Activated CD4-positive, alpha-beta memory T cell treated with anti-CD3 and anti-CD28 coated beads for 36 hours (primary cell): Measurements from ENCODE around the gene INO80. TPM values are rescaled to one million over a fixed set of nuclear protein-coding genes. Genes with fewer than 3 reads are reported as not detected.

Source experiments
- CTCF ChIA-PET: fragments of 350-600 bp; sonication (Branson Sonifier 250); formaldehyde crosslinking; loops from one replicate; lab custom pipeline; 2021; ENCODE audit warnings: antibody characterized with exemption, inconsistent platforms; lab: Charles Lee
- POLR2A ChIA-PET: fragments of 350-600 bp; sonication (Branson Sonifier 250); formaldehyde crosslinking; loops from one replicate; lab custom pipeline; 2021; ENCODE audit warnings: antibody characterized with exemption; lab: Charles Lee
- DNase-seq: peaks from one replicate; pipeline ENCODE4 v3.0.0-alpha.2; 2020
- H3K27ac Mint-ChIP-seq: one replicate; pipeline ENCODE4 v1.8.0; 2021; ENCODE audit warnings: mixed read lengths
- H3K27me3 Mint-ChIP-seq: one replicate; pipeline ENCODE4 v1.8.0; 2021; ENCODE audit warnings: mixed read lengths
- H3K36me3 Mint-ChIP-seq: one replicate; pipeline ENCODE4 v1.8.0; 2021; ENCODE audit warnings: mixed read lengths
- H3K4me1 Mint-ChIP-seq: one replicate; pipeline ENCODE4 v1.8.0; 2021; ENCODE audit warnings: low read depth, mixed read lengths
- H3K4me3 Mint-ChIP-seq: one replicate; pipeline ENCODE4 v1.8.0; 2021; ENCODE audit warnings: mild to moderate bottlenecking, mixed read lengths
- H3K9me3 Mint-ChIP-seq: one replicate; pipeline ENCODE4 v1.8.0; 2021; ENCODE audit warnings: mixed read lengths
- intact Hi-C: fragments of 100-400 bp; cut with micrococcal nuclease; formaldehyde crosslinking; loops from one replicate; pipeline ENCODE4 v1.15.1; 2023
- total RNA-seq, 2 experiments: library from RNA; stranded (reverse); gene quantifications; one replicate each; pipeline ENCODE4 v1.2.3, GENCODE V29; 2021

The INO80 gene
- total RNA-seq, 2 experiments from 2014 or later, result 19.9 to 22.8 TPM

DNA sequence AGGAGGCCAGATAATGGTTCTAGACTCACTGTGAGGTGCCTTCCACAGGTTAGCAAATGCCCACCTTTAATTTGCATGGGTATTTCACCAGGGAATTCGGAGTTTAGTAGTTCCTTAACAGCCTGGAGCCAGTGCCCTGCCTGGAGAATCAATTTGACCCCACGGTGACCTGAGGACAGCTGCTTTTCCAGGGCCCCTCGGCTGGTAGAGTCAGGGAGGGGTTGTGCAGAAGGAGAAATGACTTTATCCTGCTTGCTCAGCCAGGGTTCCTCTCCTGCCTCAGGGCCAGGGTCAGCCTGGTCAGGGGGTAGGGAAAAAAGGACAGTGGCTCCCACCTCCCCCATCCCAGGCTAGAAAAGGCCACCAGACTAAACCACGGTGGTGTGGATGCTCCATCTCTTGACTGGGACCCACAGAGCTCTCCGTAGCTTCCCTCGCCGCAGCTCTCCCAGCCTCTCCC lies 175.0 kb downstream of the INO80 start:
- H3K4me1 Mint-ChIP-seq, result peaks cover 30% of the 10 kb centered on the region
- CTCF ChIA-PET, result interaction anchor here (0.6 to 4.8 kb wide), 27 partner anchors 11 to 294 kb away, joined by 3 to 74 read pairs (median 5); partner anchors contain the start of genes CHAC1, CHP1, DLL4 and DNAJC17
- POLR2A ChIA-PET, result interaction anchor here (0.6 to 3.7 kb wide), 8 partner anchors 10 to 427 kb away, joined by 3 to 45 read pairs (median 4); partner anchors contain the start of genes CHAC1, DLL4 and INO80
- no peaks in the 10 kb centered on the region for H3K36me3 Mint-ChIP-seq
- peak overlapping the region; percentile 61 for H3K27ac Mint-ChIP-seq
- H3K27me3 Mint-ChIP-seq, result no peaks in the 10 kb centered on the region
- DNase-seq, result no peak
- H3K4me3 Mint-ChIP-seq, result peak overlapping the region; percentile 54
- H3K9me3 Mint-ChIP-seq, result no peaks in the 10 kb centered on the region
- intact Hi-C loops, result loop anchor here (10.0 kb wide), 1 partner anchor 244 kb away; no protein-coding TSS in a partner anchor

DNA sequence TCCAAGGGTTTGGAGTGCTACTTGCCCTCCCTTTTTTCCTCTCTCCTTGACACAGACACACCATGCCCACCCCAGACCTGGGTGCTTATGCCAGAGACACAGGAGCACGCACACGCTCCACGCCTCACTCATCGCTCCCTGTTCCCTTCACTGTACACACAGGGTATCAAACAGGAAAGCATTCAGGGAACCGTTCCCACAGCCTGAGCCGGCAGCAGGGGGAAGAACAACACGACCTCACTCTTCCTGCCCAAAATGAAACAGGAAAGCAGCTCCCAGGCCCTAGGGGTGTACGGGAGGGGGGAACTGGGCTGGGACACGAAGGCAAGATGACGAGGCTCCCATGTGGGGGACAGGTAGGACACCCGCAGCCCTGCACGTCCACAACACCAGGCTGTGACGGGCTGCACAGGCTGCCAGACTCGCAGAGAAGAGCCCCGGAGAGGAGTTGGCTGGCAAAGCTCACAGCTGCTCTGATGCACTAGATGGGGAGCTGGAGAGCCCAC lies 175.7 kb downstream of the INO80 start:
- DNase-seq, result peak; percentile 18
- H3K27ac Mint-ChIP-seq, result peak overlapping the region; percentile 56
- no peaks in the 10 kb centered on the region for H3K36me3 Mint-ChIP-seq
- no peaks in the 10 kb centered on the region for H3K27me3 Mint-ChIP-seq
- ChIA-PET POLR2A (interaction anchor here (0.9 to 3.7 kb wide), 3 partner anchors 10 to 33 kb away, joined by 3 to 45 read pairs (median 21); partner anchors contain the start of genes CHAC1 and DLL4), CTCF (interaction anchor here (0.6 to 4.8 kb wide), 11 partner anchors 10 to 338 kb away, joined by 3 to 74 read pairs (median 8); partner anchors contain the start of genes CHAC1, DLL4 and VPS18)
- H3K4me1 Mint-ChIP-seq, result peaks cover 24% of the 10 kb centered on the region
- no peaks in the 10 kb centered on the region for H3K9me3 Mint-ChIP-seq
- intact Hi-C loops, result loop anchor here (10.0 kb wide), 1 partner anchor 244 kb away; no protein-coding TSS in a partner anchor
- H3K4me3 Mint-ChIP-seq, result peak overlapping the region; percentile 10

DNA sequence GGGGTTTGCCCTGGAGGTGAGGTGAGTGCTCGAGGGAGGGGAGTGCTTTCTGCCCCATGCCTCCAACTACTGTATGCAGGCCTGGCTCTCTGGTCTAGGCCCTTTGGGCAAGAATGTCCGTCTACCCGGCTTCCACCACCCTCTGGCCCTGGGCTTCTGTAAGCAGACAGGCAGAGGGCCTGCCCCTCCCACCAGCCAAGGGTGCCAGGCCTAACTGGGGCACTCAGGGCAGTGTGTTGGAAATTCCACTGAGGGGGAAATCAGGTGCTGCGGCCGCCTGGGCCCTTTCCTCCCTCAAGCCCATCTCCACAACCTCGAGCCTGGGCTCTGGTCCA lies 177.6 kb downstream of the INO80 start:
- POLR2A ChIA-PET, result no interaction called here
- CTCF ChIA-PET, result interaction anchor here (1.0 kb wide), 1 partner anchor 82 kb away, joined by 3 read pairs; no protein-coding TSS in a partner anchor
- DNase-seq, result no peak
- H3K4me3 Mint-ChIP-seq, result no peak overlapping the region
- H3K4me1 Mint-ChIP-seq, result peaks cover 22% of the 10 kb centered on the region
- H3K9me3 Mint-ChIP-seq, result no peaks in the 10 kb centered on the region
- H3K36me3 Mint-ChIP-seq, result no peaks in the 10 kb centered on the region
- intact Hi-C loops, result no loop called here
- peaks cover 1% of the 10 kb centered on the region for H3K27me3 Mint-ChIP-seq
- H3K27ac Mint-ChIP-seq, result no peak overlapping the region

DNA sequence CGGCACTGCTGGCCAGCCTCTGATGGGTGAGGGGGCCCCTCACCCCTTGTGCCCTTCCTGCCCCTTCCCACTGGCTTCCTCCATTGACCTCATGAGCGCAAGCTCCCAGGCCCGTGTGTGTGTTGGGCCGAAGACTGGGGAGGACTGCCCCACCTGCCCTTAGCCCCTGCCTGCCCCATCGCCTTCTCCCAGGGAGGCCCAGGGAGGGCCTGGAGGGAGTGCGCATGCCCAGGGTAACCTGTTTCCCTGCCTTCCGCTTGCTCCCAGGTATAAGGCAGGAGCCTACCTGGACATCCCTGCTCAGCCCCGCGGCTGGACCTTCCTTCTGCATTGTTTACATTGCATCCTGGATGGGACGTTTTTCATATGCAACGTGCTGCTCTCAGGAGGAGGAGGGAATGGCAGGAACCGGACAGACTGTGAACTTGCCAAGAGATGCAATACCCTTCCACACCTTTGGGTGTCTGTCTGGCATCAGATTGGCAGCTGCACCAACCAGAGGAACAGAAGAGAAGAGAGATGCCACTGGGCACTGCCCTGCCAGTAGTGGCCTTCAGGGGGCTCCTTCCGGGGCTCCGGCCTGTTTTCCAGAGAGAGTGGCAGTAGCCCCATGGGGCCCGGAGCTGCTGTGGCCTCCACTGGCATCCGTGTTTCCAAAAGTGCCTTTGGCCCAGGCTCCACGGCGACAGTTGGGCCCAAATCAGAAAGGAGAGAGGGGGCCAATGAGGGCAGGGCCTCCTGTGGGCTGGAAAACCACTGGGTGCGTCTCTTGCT lies 178.1 kb downstream of the INO80 start:
- H3K27ac Mint-ChIP-seq, result no peak overlapping the region
- peaks cover 17% of the 10 kb centered on the region for H3K4me1 Mint-ChIP-seq
- intact Hi-C loops, result no loop called here
- no peaks in the 10 kb centered on the region for H3K9me3 Mint-ChIP-seq
- no peak overlapping the region for H3K4me3 Mint-ChIP-seq
- ChIA-PET POLR2A (no interaction called here), CTCF (interaction anchor here (1.0 kb wide), 1 partner anchor 83 kb away, joined by 3 read pairs; no protein-coding TSS in a partner anchor)
- H3K27me3 Mint-ChIP-seq, result peaks cover 4% of the 10 kb centered on the region
- H3K36me3 Mint-ChIP-seq, result no peaks in the 10 kb centered on the region
- DNase-seq, result peak; percentile 26

DNA sequence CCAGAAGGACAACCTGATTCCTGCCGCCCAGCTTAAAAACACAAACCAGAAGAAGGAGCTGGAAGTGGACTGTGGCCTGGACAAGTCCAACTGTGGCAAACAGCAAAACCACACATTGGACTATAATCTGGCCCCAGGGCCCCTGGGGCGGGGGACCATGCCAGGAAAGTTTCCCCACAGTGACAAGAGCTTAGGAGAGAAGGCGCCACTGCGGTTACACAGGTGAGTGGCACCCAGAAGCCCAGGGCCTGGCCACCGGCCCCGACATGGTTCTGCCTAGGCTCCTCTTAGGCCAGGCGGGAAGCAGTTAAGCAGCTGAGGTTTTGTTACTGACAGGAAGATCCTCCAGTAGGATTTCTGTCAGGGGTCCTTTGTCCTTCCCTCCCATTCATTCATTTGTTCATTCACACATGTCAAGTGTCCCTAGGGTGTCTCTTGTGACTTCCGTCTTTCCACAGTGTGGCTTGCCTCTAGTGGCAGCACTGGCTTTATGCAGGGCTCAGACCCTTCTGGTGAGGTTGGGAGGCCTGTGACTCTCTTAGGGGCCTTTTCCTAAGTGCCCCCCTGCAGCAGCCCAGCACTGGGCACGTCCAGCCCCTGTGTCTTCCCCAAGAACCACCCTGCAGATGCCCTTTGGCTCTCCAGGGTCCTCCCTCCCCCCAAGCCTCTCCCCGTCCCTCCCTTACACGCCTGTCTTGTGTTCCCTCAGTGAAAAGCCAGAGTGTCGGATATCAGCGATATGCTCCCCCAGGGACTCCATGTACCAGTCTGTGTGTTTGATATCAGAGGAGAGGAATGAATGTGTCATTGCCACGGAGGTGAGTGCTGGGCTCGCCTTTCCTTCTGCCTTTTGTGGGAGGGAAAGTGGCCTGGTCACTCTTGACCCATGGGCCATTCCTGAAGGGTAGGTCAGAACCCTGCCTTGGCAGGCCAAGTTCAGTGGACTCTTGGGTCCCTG lies 179.1 kb downstream of the INO80 start:
- Mint-ChIP-seq H3K36me3 (no peaks in the 10 kb centered on the region), H3K27ac (no peak overlapping the region), H3K9me3 (no peaks in the 10 kb centered on the region), H3K4me3 (no peak overlapping the region), H3K27me3 (peaks cover 9% of the 10 kb centered on the region), H3K4me1 (peaks cover 10% of the 10 kb centered on the region)
- intact Hi-C loops, result no loop called here
- CTCF ChIA-PET, result no interaction called here
- POLR2A ChIA-PET, result no interaction called here
- DNase-seq, result no peak

DNA sequence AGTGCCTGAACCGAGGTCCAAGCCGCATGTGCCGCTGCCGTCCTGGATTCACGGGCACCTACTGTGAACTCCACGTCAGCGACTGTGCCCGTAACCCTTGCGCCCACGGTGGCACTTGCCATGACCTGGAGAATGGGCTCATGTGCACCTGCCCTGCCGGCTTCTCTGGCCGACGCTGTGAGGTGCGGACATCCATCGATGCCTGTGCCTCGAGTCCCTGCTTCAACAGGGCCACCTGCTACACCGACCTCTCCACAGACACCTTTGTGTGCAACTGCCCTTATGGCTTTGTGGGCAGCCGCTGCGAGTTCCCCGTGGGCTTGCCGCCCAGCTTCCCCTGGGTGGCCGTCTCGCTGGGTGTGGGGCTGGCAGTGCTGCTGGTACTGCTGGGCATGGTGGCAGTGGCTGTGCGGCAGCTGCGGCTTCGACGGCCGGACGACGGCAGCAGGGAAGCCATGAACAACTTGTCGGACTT lies 179.8 kb downstream of the INO80 start:
- no peaks in the 10 kb centered on the region for H3K36me3 Mint-ChIP-seq
- H3K27ac Mint-ChIP-seq, result no peak overlapping the region
- H3K27me3 Mint-ChIP-seq, result peaks cover 16% of the 10 kb centered on the region
- H3K4me1 Mint-ChIP-seq, result peaks cover 8% of the 10 kb centered on the region
- no peak overlapping the region for H3K4me3 Mint-ChIP-seq
- ChIA-PET CTCF (no interaction called here), POLR2A (no interaction called here)
- intact Hi-C loops, result no loop called here
- no peaks in the 10 kb centered on the region for H3K9me3 Mint-ChIP-seq
- no peak for DNase-seq

DNA sequence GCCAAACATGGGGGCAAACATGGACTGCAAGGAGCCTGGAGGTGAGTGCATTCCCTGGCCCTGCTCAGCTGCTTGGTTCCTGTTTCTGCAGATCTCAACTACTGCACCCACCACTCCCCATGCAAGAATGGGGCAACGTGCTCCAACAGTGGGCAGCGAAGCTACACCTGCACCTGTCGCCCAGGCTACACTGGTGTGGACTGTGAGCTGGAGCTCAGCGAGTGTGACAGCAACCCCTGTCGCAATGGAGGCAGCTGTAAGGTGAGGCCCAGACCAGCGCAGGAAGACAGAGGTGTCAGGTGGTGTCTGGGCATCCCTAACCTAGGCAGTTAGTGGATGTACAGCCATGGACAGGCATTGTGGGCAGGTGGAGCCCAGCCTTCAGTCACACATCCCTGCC lies 181.6 kb downstream of the INO80 start:
- peaks cover 16% of the 10 kb centered on the region for H3K4me1 Mint-ChIP-seq
- ChIA-PET POLR2A (no interaction called here), CTCF (no interaction called here)
- no peak for DNase-seq
- no peak overlapping the region for H3K4me3 Mint-ChIP-seq
- H3K36me3 Mint-ChIP-seq, result no peaks in the 10 kb centered on the region
- no peak overlapping the region for H3K27ac Mint-ChIP-seq
- H3K9me3 Mint-ChIP-seq, result no peaks in the 10 kb centered on the region
- peaks cover 31% of the 10 kb centered on the region for H3K27me3 Mint-ChIP-seq
- intact Hi-C loops, result no loop called here

DNA sequence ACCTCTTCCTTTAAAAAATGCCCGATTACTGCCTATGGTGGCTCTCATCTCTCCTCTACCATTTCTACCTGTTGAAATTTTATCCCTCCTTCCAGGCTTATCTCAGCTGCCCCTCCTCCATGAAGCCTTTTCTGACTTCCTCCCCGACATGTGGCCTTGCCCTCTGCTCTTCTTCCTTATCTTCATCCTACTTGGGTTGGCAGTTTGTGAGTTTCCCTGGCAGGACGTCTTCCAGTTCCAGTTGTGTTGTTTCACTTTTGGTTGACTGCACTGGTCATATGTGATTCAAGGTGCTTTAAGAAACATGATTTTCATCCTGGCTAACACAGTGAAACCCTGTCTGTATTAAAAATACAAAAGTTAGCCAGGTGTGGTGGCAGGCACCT lies 182.6 kb downstream of the INO80 start:
- H3K27me3 Mint-ChIP-seq, result peaks cover 39% of the 10 kb centered on the region
- CTCF ChIA-PET, result interaction anchor here (0.6 to 7.5 kb wide), 3 partner anchors 8 to 232 kb away, joined by 3 to 74 read pairs (median 5); no protein-coding TSS in a partner anchor

DNA sequence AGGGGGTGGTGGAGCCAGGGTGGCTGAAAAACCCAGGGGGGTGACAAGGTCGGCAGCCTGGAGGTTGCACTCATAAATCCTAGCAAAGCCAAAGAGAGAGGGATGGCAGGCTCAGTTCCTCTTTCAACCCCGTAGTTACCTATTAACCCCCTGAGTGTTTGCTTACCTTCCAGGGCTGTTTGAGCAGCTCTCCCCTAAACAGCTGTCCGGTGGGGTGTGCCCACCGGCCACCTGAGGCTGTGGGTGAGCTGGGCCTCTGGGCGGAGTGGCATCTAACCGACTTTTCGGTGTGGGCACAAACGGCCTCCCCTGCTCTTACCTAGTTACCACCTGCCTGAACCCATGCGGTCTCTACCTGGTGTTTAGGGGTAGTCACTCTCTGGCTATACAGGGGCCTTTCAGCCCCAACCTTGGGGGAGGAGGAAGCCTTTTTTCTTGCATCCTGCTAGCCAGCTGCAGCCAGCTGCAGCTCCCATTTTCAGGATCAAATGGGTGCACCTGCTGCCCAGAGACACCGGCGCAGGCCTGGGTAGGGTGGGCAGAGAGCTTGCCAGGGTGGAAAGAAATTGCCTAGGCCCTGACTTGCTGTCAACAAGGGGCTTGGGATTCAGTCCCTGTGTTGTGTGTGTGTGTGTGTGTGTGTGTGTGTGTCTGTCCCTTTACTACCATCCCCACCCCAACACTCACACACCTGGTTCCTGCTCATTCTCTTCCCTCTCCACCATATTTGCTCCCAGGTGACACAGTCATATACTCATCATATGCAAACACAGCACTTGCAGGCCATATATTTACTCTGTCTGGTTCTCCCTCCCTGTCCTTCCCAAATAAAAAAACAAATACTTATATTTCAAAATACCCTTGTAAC lies 183.2 kb downstream of the INO80 start:
- intact Hi-C loops, result no loop called here
- ChIA-PET POLR2A (interaction anchor here (0.6 kb wide), 1 partner anchor 92 kb away, joined by 3 read pairs; no protein-coding TSS in a partner anchor), CTCF (interaction anchor here (0.6 to 7.5 kb wide), 4 partner anchors 8 to 233 kb away, joined by 3 to 74 read pairs (median 13); no protein-coding TSS in a partner anchor)
- Mint-ChIP-seq H3K4me1 (peaks cover 27% of the 10 kb centered on the region), H3K36me3 (no peaks in the 10 kb centered on the region), H3K27me3 (peaks cover 42% of the 10 kb centered on the region), H3K9me3 (no peaks in the 10 kb centered on the region), H3K27ac (no peak overlapping the region), H3K4me3 (no peak overlapping the region)
- DNase-seq, result no peak

More for the DNA sequence above, 182.6 kb downstream of the INO80 start:
- POLR2A ChIA-PET, result no interaction called here
- intact Hi-C loops, result no loop called here
- no peak for DNase-seq
- Mint-ChIP-seq H3K27ac (no peak overlapping the region), H3K4me3 (no peak overlapping the region), H3K36me3 (no peaks in the 10 kb centered on the region), H3K9me3 (no peaks in the 10 kb centered on the region), H3K4me1 (peaks cover 23% of the 10 kb centered on the region)

DNA sequence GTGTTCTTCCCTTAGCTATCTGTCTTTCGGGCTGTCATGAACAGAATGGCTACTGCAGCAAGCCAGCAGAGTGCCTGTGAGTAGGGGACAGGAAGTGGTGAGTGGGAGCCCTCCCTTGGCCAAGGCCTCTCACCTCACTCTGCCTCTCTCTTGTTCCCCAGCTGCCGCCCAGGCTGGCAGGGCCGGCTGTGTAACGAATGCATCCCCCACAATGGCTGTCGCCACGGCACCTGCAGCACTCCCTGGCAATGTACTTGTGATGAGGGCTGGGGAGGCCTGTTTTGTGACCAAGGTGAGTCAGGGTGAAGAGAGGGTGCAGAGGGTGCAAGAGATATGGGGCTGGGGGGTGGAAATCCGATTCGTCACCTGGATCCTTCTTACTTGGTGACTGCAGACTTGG lies 183.9 kb downstream of the INO80 start:
- Mint-ChIP-seq H3K4me3 (no peak overlapping the region), H3K27ac (no peak overlapping the region), H3K4me1 (peaks cover 30% of the 10 kb centered on the region), H3K27me3 (peaks cover 45% of the 10 kb centered on the region), H3K36me3 (no peaks in the 10 kb centered on the region), H3K9me3 (no peaks in the 10 kb centered on the region)
- DNase-seq, result no peak
- CTCF ChIA-PET, result interaction anchor here (2.0 to 7.5 kb wide), 3 partner anchors 9 to 28 kb away, joined by 5 to 74 read pairs (median 21); no protein-coding TSS in a partner anchor
- POLR2A ChIA-PET, result interaction anchor here (3.0 kb wide), 1 partner anchor 10 kb away, joined by 21 read pairs; no protein-coding TSS in a partner anchor
- intact Hi-C loops, result no loop called here
